Panc1 (cell line): ENCODE measurements around the gene SPATA13. TPM values are rescaled to one million over a fixed set of nuclear protein-coding genes. Genes with fewer than 3 reads are reported as not detected.

Experiments used
- ATAC-seq: fragments of 200-7000 bp; cut with Tn5 transposase; 2 replicates; pipeline ENCODE4 v1.9.1; 2020; ENCODE audit warnings: mild to moderate bottlenecking, moderate library complexity
- BruUV-seq: library from RNA; stranded (reverse); fragments of 400-500 nt; replicated peaks from 2 replicates; lab custom pipeline; 2021; lab: Mats Ljungman, UMichigan
- CTCF ChIA-PET: fragments of 300-600 bp; sonication (Branson Sonifier 250); formaldehyde crosslinking; loops from one replicate; lab custom pipeline; 2022; ENCODE audit warnings: antibody characterized with exemption; lab: Charles Lee
- POLR2A ChIA-PET: fragments of 300-600 bp; sonication (Branson Sonifier 250); formaldehyde crosslinking; loops from one replicate; lab custom pipeline; 2022; ENCODE audit warnings: antibody characterized with exemption; lab: Charles Lee
- DNase-seq: peaks from one replicate; pipeline ENCODE4 v3.0.0-alpha.2; 2010; ENCODE audit warnings: low read depth, low spot score
- H3K27ac ChIP-seq: 2 replicates; pipeline ENCODE4 v1.5.1; 2011; ENCODE audit warnings: mild to moderate bottlenecking, low read length, inconsistent platforms
- H3K27me3 ChIP-seq: fragments of 200-500 bp; sonication (Bioruptor generic); 2 replicates; pipeline ENCODE4 v1.6.0; 2014; ENCODE audit warnings: low read length, inconsistent platforms; ENCODE audit not compliant: control insufficient read depth, insufficient read depth
- H3K36me3 ChIP-seq: fragments of 200-500 bp; sonication (Bioruptor generic); 2 replicates; pipeline ENCODE4 v1.5.1; 2014; ENCODE audit warnings: inconsistent platforms, mild to moderate bottlenecking, low read length, moderate library complexity; ENCODE audit not compliant: control insufficient read depth, insufficient read depth
- H3K4me1 ChIP-seq: 2 replicates; pipeline ENCODE4 v1.5.1; 2011; ENCODE audit warnings: inconsistent platforms, mild to moderate bottlenecking, low read length, moderate library complexity; ENCODE audit not compliant: control insufficient read depth, insufficient read depth
- H3K4me3 ChIP-seq, 2 experiments: 2 replicates each; pipeline ENCODE4 v1.5.1; 2011 to 2012; ENCODE audit warnings: low read depth in 2 of 2, low read length in 2 of 2, mild to moderate bottlenecking in 2 of 2, inconsistent platforms in 1 of 2, moderate library complexity in 1 of 2
- H3K9me3 ChIP-seq: fragments of 200-500 bp; sonication (Bioruptor generic); 2 replicates; pipeline ENCODE4 v1.5.1; 2014; ENCODE audit warnings: low read depth, mild to moderate bottlenecking, inconsistent platforms, low read length, moderate library complexity; ENCODE audit not compliant: control insufficient read depth, insufficient read depth
- POLR2AphosphoS5 ChIP-seq: IDR thresholded peaks from 2 replicates; pipeline ENCODE4 v1.6.1; 2012; ENCODE audit warnings: mild to moderate bottlenecking, low read depth, low read length, moderate library complexity
- SIN3A ChIP-seq: IDR thresholded peaks from 2 replicates; pipeline ENCODE4 v1.6.1; 2012; ENCODE audit warnings: low read depth, mild to moderate bottlenecking, low read length, moderate library complexity, borderline replicate concordance; ENCODE audit not compliant: insufficient read depth
- TCF7L2 ChIP-seq: IDR thresholded peaks from 2 replicates; pipeline ENCODE4 v1.6.1; 2011; ENCODE audit warnings: mild to moderate bottlenecking, low read depth, low read length, inconsistent platforms
- in situ Hi-C: cut with HindIII; loops from 2 replicates; pipeline ENCODE4 v1.10.0; 2016; ENCODE audit warnings: low sequenced_read_pairs, low pct_unique_long_range_greater_than_20kb
- intact Hi-C: fragments of 100-400 bp; cut with micrococcal nuclease; formaldehyde crosslinking; loops from one replicate; pipeline ENCODE4 v1.10.0; 2022; ENCODE audit not compliant: unreplicated experiment
- total RNA-seq: library from RNA; stranded (reverse); gene quantifications from one replicate; pipeline ENCODE4 v1.2.1, GENCODE V29; 2021; ENCODE audit not compliant: unreplicated experiment
- TF ChIP-seq, protein P1 (sequence below), 2 experiments: IDR thresholded peaks; 2 replicates each; pipeline ENCODE4 v1.6.1; 2011 to 2012; ENCODE audit warnings: low read depth in 2 of 2, control low read depth in 1 of 2, low read length in 1 of 2, mild to moderate bottlenecking in 1 of 2, moderate library complexity in 1 of 2; ENCODE audit not compliant: insufficient read depth in 1 of 2
- TF ChIP-seq, protein P2 (sequence below): fragments of 450-650 bp; IDR thresholded peaks from 2 replicates; pipeline ENCODE4 v1.5.1; 2017; ENCODE audit warnings: mild to moderate bottlenecking

SPATA13 gene
- total RNA-seq, 1 experiment from 2014 or later, result 7.9 TPM

DNA sequence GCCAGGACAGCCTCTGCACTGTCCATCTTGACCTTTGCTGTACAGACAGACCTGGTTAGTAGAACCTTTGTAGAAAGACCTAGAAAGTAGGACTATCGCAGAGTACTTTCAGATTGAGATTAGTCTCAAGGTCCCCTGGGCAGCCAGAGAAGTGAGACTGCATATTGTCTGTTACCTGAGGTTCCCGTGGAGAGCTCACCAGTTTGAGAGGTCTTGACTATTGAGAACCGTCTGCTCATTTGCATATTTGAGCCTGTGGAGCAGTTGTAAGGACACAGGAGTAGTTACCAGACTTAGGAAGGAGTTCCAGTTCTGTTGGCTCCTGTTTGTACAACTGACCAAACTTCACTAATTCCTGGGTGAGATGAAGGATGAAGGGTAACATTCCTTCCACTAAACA lies 66.2 kb downstream of the SPATA13 start:
- Histone ChIP-seq H3K9me3 (no peaks in the 10 kb centered on the region), H3K27me3 (no peaks in the 10 kb centered on the region), H3K27ac (no peak overlapping the region), H3K4me3 (no peak overlapping the region), H3K4me1 (no peaks in the 10 kb centered on the region), H3K36me3 (no peaks in the 10 kb centered on the region)
- ChIA-PET POLR2A (no interaction called here), CTCF (no interaction called here)
- no peak for ATAC-seq
- TF ChIP-seq, protein P1, sequence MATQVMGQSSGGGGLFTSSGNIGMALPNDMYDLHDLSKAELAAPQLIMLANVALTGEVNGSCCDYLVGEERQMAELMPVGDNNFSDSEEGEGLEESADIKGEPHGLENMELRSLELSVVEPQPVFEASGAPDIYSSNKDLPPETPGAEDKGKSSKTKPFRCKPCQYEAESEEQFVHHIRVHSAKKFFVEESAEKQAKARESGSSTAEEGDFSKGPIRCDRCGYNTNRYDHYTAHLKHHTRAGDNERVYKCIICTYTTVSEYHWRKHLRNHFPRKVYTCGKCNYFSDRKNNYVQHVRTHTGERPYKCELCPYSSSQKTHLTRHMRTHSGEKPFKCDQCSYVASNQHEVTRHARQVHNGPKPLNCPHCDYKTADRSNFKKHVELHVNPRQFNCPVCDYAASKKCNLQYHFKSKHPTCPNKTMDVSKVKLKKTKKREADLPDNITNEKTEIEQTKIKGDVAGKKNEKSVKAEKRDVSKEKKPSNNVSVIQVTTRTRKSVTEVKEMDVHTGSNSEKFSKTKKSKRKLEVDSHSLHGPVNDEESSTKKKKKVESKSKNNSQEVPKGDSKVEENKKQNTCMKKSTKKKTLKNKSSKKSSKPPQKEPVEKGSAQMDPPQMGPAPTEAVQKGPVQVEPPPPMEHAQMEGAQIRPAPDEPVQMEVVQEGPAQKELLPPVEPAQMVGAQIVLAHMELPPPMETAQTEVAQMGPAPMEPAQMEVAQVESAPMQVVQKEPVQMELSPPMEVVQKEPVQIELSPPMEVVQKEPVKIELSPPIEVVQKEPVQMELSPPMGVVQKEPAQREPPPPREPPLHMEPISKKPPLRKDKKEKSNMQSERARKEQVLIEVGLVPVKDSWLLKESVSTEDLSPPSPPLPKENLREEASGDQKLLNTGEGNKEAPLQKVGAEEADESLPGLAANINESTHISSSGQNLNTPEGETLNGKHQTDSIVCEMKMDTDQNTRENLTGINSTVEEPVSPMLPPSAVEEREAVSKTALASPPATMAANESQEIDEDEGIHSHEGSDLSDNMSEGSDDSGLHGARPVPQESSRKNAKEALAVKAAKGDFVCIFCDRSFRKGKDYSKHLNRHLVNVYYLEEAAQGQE (IDR thresholded peaks at IDR 0.05; ENCODE audit: insufficient read depth in 1 of 2, low read depth in 2 of 2, low read length in 1 of 2), result no peak
- no peak for TF ChIP-seq POLR2AphosphoS5
- no peak for TF ChIP-seq TCF7L2
- TF ChIP-seq SIN3A, result no peak
- TF ChIP-seq, protein P2, sequence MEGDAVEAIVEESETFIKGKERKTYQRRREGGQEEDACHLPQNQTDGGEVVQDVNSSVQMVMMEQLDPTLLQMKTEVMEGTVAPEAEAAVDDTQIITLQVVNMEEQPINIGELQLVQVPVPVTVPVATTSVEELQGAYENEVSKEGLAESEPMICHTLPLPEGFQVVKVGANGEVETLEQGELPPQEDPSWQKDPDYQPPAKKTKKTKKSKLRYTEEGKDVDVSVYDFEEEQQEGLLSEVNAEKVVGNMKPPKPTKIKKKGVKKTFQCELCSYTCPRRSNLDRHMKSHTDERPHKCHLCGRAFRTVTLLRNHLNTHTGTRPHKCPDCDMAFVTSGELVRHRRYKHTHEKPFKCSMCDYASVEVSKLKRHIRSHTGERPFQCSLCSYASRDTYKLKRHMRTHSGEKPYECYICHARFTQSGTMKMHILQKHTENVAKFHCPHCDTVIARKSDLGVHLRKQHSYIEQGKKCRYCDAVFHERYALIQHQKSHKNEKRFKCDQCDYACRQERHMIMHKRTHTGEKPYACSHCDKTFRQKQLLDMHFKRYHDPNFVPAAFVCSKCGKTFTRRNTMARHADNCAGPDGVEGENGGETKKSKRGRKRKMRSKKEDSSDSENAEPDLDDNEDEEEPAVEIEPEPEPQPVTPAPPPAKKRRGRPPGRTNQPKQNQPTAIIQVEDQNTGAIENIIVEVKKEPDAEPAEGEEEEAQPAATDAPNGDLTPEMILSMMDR, result no peak
- in situ Hi-C loops, result no loop called here
- no TSS peak for BruUV-seq
- intact Hi-C loops, result loop anchor here (10.0 kb wide), 1 partner anchor 302 kb away; no protein-coding TSS in a partner anchor
- no peak for DNase-seq

DNA sequence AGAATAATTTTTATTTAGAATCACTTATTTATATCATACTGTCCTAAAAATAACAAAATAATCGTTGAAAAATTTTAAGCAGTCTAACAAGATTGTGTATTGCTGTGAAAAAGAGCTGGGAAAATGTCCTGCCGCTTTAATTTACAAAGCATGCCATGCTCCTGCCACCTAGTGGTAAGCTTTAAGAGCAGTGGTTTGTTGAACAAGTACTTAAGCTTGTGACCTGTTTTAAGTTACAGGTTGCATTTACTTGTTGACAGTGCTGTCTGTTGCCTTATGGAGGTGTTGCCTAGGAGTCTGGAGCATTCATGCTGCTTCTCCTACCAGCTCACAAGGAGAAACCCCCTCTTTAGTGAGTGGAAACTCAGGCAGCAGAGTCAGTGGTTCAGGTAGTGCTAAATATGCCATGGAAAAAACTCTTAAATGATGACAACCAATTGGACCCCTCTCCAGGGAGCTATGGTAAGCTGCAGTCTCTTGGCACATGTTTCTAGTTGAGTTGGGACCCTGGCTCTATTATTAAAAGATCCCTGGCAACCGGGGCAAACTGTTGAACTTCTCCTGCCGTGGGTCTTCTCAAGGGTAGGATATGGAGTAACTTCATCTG lies 68.4 kb downstream of the SPATA13 start:
- Histone ChIP-seq H3K9me3 (no peaks in the 10 kb centered on the region), H3K4me1 (no peaks in the 10 kb centered on the region), H3K4me3 (no peak overlapping the region), H3K27me3 (no peaks in the 10 kb centered on the region), H3K27ac (no peak overlapping the region), H3K36me3 (no peaks in the 10 kb centered on the region)
- DNase-seq (no peak), ATAC-seq (peak; percentile 58; the same call in 1 of the 2 replicates)
- ChIA-PET CTCF (interaction anchor here (0.9 kb wide), 2 partner anchors 12 to 176 kb away, joined by 3 to 5 read pairs; no protein-coding TSS in a partner anchor), POLR2A (no interaction called here)
- intact Hi-C loops (loop anchor here (10.0 kb wide), 1 partner anchor 304 kb away; no protein-coding TSS in a partner anchor), in situ Hi-C loops (no loop called here)
- BruUV-seq, result no TSS peak
- TF ChIP-seq, protein P1 (IDR thresholded peaks at IDR 0.05; ENCODE audit: insufficient read depth in 1 of 2, low read depth in 2 of 2, low read length in 1 of 2), result no peak
- TF ChIP-seq, protein P2, result peak; percentile 85
